ENCODE measurements around the gene STAT4. TPM values are rescaled to one million over a fixed set of nuclear protein-coding genes. Genes with fewer than 3 reads are reported as not detected.

Gene STAT4
- polyA plus RNA-seq, 1 donor (not counting 4 experiments of a cell fraction or from before 2014, with no cell fraction given) = 2.0 TPM

GRCh38 chr2:191008286-191008685, 142.5 kb downstream of the STAT4 start:
- Histone ChIP-seq H3K79me2 (ENCODE audit: control insufficient read depth, insufficient read depth, low read length) (peaks cover 29% of the 10 kb centered on the region), H3K9ac (ENCODE audit: control insufficient read depth, extremely low read depth, insufficient read depth, low read length) (no peak overlapping the region), H3K27ac (ENCODE audit: control insufficient read depth, insufficient read depth, low read length) (no peak overlapping the region), H3K4me1 (ENCODE audit: control insufficient read depth, extremely low read depth, insufficient read depth, low read length) (peaks cover 12% of the 10 kb centered on the region), H3K4me2 (ENCODE audit: control insufficient read depth, extremely low read depth, insufficient read depth, low read depth, low read length) (no peak overlapping the region), H3K9me1 (ENCODE audit: control insufficient read depth, extremely low read depth, insufficient read depth, low read length) (no peaks in the 10 kb centered on the region), H3K36me3 (ENCODE audit: control insufficient read depth in 2 of 2, extremely low read depth in 1 of 2, insufficient read depth in 2 of 2, low read length in 2 of 2) (peaks cover 30 to 37% of the 10 kb centered on the region in 2 experiments), H4K20me1 (ENCODE audit: control insufficient read depth, extremely low read depth, insufficient read depth, low read length) (no peaks in the 10 kb centered on the region), H3K9me3 (ENCODE audit: control insufficient read depth, low read depth, low read length) (no peaks in the 10 kb centered on the region), H3K27me3 (ENCODE audit: control insufficient read depth, extremely low read depth, insufficient read depth, low read length) (no peaks in the 10 kb centered on the region), H3K4me3 (ENCODE audit: control insufficient read depth in 2 of 3, extremely low read depth in 1 of 3, insufficient read depth in 2 of 3, low read depth in 1 of 3, low read length in 3 of 3) (no peak overlapping the region), H2AFZ (ENCODE audit: control insufficient read depth, low read length) (no peak overlapping the region)
- DNase-seq (ENCODE audit: low read depth, low spot score) (no peak), FAIRE-seq (no peak)
- dilution Hi-C loops (cut with MboI; ENCODE audit: extremely low pct_ligation_motif_present, low sequenced_read_pairs) = no loop called here
- TF ChIP-seq CTCF (optimal IDR thresholded peaks at IDR 0.05 in 1 of 3, IDR thresholded peaks at IDR 0.05 in 1 of 3, conservative IDR thresholded peaks at IDR 0.05 in 1 of 3; ENCODE audit: extremely low read depth in 1 of 3, insufficient read depth in 2 of 3, low read length in 3 of 3) (no peak), EZH2 (IDR thresholded peaks at IDR 0.05; ENCODE audit: low read length) (no peak)

- H4K20me1 ChIP-seq (ENCODE audit: control insufficient read depth, extremely low read depth, insufficient read depth, low read length) = no peaks in the 10 kb centered on the region
- no peaks in the 10 kb centered on the region for H3K9me1 ChIP-seq (ENCODE audit: control insufficient read depth, extremely low read depth, insufficient read depth, low read length)
- peaks cover 3% of the 10 kb centered on the region for H3K4me1 ChIP-seq (ENCODE audit: control insufficient read depth, extremely low read depth, insufficient read depth, low read length)
- no peak overlapping the region for H3K4me3 ChIP-seq (ENCODE audit: control insufficient read depth in 2 of 3, extremely low read depth in 1 of 3, insufficient read depth in 2 of 3, low read depth in 1 of 3, low read length in 3 of 3)
- no peak overlapping the region for H3K9ac ChIP-seq (ENCODE audit: control insufficient read depth, extremely low read depth, insufficient read depth, low read length)
- H3K36me3 ChIP-seq (ENCODE audit: control insufficient read depth in 2 of 2, extremely low read depth in 1 of 2, insufficient read depth in 2 of 2, low read length in 2 of 2) = peaks cover 32 to 37% of the 10 kb centered on the region in 2 experiments
- no peak overlapping the region for H2AFZ ChIP-seq (ENCODE audit: control insufficient read depth, low read length)
- H3K79me2 ChIP-seq (ENCODE audit: control insufficient read depth, insufficient read depth, low read length) = peaks cover 18% of the 10 kb centered on the region
- dilution Hi-C loops (cut with MboI; ENCODE audit: extremely low pct_ligation_motif_present, low sequenced_read_pairs) = no loop called here
- no peaks in the 10 kb centered on the region for H3K27me3 ChIP-seq (ENCODE audit: control insufficient read depth, extremely low read depth, insufficient read depth, low read length)
- H3K27ac ChIP-seq (ENCODE audit: control insufficient read depth, insufficient read depth, low read length) = no peak overlapping the region
- H3K4me2 ChIP-seq (ENCODE audit: control insufficient read depth, extremely low read depth, insufficient read depth, low read depth, low read length) = no peak overlapping the region
- DNase-seq (ENCODE audit: low read depth, low spot score) (no peak), FAIRE-seq (no peak)
- no peak for TF ChIP-seq EZH2 (IDR thresholded peaks at IDR 0.05; ENCODE audit: low read length)
- no peak for TF ChIP-seq CTCF (optimal IDR thresholded peaks at IDR 0.05 in 1 of 3, IDR thresholded peaks at IDR 0.05 in 1 of 3, conservative IDR thresholded peaks at IDR 0.05 in 1 of 3; ENCODE audit: extremely low read depth in 1 of 3, insufficient read depth in 2 of 3, low read length in 3 of 3)
- no peaks in the 10 kb centered on the region for H3K9me3 ChIP-seq (ENCODE audit: control insufficient read depth, low read depth, low read length)
These were observed 143.6 kb downstream of the STAT4 start for GRCh38 chr2:191006997-191007783.

Data from keratinocyte (primary cell).